ENCODE measurements around the gene ZBTB4.
A peak's percentile ranks its signal among the peaks of the same experiment; 100 is the strongest.

ZBTB4 gene

GRCh38 chr17:7503521-7503920, 24.1 kb upstream of the ZBTB4 start:
- no peak overlapping the region for H3K4me3 ChIP-seq (ENCODE audit: control insufficient read depth, low read depth, low read length)
- TF ChIP-seq CTCF (IDR thresholded peaks at IDR 0.05; ENCODE audit: control insufficient read depth, insufficient read depth, low read depth, low read length, missing control alignments), result no peak
- no peak for DNase-seq (ENCODE audit: low read depth)

GRCh38 chr17:7502987-7503386, 23.6 kb upstream of the ZBTB4 start:
- TF ChIP-seq CTCF (IDR thresholded peaks at IDR 0.05; ENCODE audit: control insufficient read depth, insufficient read depth, low read depth, low read length, missing control alignments), result peak; percentile 22
- no peak overlapping the region for H3K4me3 ChIP-seq (ENCODE audit: control insufficient read depth, low read depth, low read length)
- DNase-seq (ENCODE audit: low read depth), result no peak

- no peak overlapping the region for H3K4me3 ChIP-seq (ENCODE audit: control insufficient read depth, low read depth, low read length)
- TF ChIP-seq CTCF (IDR thresholded peaks at IDR 0.05; ENCODE audit: control insufficient read depth, insufficient read depth, low read depth, low read length, missing control alignments), result no peak
- DNase-seq (ENCODE audit: low read depth), result no peak
Measured at GRCh38 chr17:7502171-7502847, 22.9 kb upstream of the ZBTB4 start.

- H3K4me3 ChIP-seq (ENCODE audit: control insufficient read depth, low read depth, low read length), result no peak overlapping the region
- DNase-seq (ENCODE audit: low read depth), result no peak
- no peak for TF ChIP-seq CTCF (IDR thresholded peaks at IDR 0.05; ENCODE audit: control insufficient read depth, insufficient read depth, low read depth, low read length, missing control alignments)
Measured at GRCh38 chr17:7501729-7502128, 22.3 kb upstream of the ZBTB4 start.

- no peak overlapping the region for H3K4me3 ChIP-seq (ENCODE audit: control insufficient read depth, low read depth, low read length)
- DNase-seq (ENCODE audit: low read depth), result no peak
- no peak for TF ChIP-seq CTCF (IDR thresholded peaks at IDR 0.05; ENCODE audit: control insufficient read depth, insufficient read depth, low read depth, low read length, missing control alignments)
Measured at GRCh38 chr17:7499161-7499560, 19.7 kb upstream of the ZBTB4 start.

- DNase-seq (ENCODE audit: low read depth), result no peak
- TF ChIP-seq CTCF (IDR thresholded peaks at IDR 0.05; ENCODE audit: control insufficient read depth, insufficient read depth, low read depth, low read length, missing control alignments), result no peak
- no peak overlapping the region for H3K4me3 ChIP-seq (ENCODE audit: control insufficient read depth, low read depth, low read length)
Measured at GRCh38 chr17:7497636-7498035, 18.2 kb upstream of the ZBTB4 start.

All from AG09309 (cell line).